ENCODE data around the gene HSF5. TPM values are rescaled to one million over a fixed set of nuclear protein-coding genes. Genes with fewer than 3 reads are reported as not detected.

HSF5 gene
- total and polyA plus RNA-seq, 2 donors (not counting 1 experiment from before 2014, with no cell fraction given) = 2.2 to 5.1 TPM

DNA sequence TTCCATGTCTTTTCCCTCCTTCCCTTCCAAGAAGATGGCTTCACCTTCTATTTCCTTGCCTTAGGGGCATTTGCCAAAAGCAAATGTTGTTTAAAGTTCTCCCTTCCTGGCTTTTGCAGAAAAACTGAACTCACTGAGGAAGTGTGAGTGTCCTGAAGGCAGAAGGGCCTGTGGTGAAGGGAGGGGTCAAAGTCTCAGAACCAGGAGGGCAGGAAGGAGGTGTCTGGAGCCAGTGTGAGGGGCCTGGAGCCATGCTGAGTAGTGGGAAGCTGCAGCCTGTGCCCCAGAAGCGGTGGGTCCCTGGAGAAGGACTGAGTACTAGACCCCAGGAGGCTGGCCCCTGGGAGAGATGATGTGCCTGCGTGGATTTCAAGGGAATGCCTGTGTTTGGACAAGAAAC is 112.4 kb downstream of the HSF5 start:
- WGBS (ENCODE audit: insufficient coverage) = 95% methylated on average over 2 of the region's 2 CpGs
- H3K27ac Mint-ChIP-seq = no peak overlapping the region

DNA sequence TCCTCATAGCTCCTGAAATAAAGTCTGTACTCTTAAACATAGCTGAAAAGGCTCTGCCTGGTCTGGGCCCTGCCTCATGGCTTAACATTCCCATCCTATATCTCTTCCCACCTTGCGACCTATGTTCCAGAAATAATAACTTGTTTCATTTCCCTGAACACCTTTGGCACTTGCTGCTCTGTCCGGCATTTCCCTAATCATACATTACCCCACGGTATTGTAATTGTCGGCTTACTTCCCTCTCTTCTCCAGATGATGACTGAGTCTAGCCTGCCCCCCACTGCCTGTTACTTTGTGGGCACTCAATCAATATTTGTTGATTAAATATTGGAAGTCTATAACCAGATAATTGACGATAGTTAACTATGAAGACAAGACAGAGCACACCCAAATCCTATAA is 113.0 kb downstream of the HSF5 start:
- H3K4me3 ChIP-seq (ENCODE audit: control extremely low read depth in 1 of 5, extremely low read depth in 1 of 5, insufficient read depth in 1 of 5, low read depth in 2 of 5, low read length in 4 of 5) = no peak overlapping the region
- 90% methylated on average over 2 of the region's 5 CpGs for WGBS (ENCODE audit: insufficient coverage)
- Mint-ChIP-seq H3K27me3 (no peaks in the 10 kb centered on the region), H3K4me1 (peaks cover 17% of the 10 kb centered on the region), H3K9me3 (ENCODE audit: insufficient read depth) (no peaks in the 10 kb centered on the region), H3K27ac (no peak overlapping the region), H3K4me3 (no peak overlapping the region)
- H2AFZ ChIP-seq (ENCODE audit: insufficient read depth, low read depth, low read length, poor library complexity, severe bottlenecking) = no peak overlapping the region
- H3K9me3 ChIP-seq (ENCODE audit: control extremely low read depth in 1 of 3, control insufficient read depth in 2 of 3, insufficient read depth in 1 of 3, low read length in 2 of 3) = no peaks in the 10 kb centered on the region
- POLR2A ChIA-PET = interaction anchor here (0.6 kb wide), 1 partner anchor 628 kb away, joined by 9 read pairs; no protein-coding TSS in a partner anchor
- H3K4me2 ChIP-seq (replicated peaks; ENCODE audit: low read depth, low read length, poor library complexity, severe bottlenecking) = no peak overlapping the region
- intact Hi-C loops (cut with micrococcal nuclease) = loop anchor here (1.0 kb wide), 1 partner anchor 58 kb away; no protein-coding TSS in a partner anchor
- ATAC-seq (ENCODE audit: low read depth) (no peak), DNase-seq (no peak)
- H3K4me1 ChIP-seq (ENCODE audit: control insufficient read depth in 2 of 2, insufficient read depth in 2 of 2, low read length in 2 of 2) = peaks cover 3 to 13% of the 10 kb centered on the region in 2 donors
- no peaks in the 10 kb centered on the region for H4K20me1 ChIP-seq (ENCODE audit: control insufficient read depth, insufficient read depth, low read length, poor library complexity, severe bottlenecking)
- H3K36me3 ChIP-seq (replicated peaks in 1 of 2; ENCODE audit: control extremely low read depth in 1 of 2, control insufficient read depth in 1 of 2, extremely low read depth in 1 of 2, insufficient read depth in 2 of 2, low read length in 1 of 2) = no peaks in the 10 kb centered on the region
- no peaks in the 10 kb centered on the region for H3K27me3 ChIP-seq (replicated peaks in 1 of 4; ENCODE audit: control extremely low read depth in 1 of 4, control insufficient read depth in 3 of 4, insufficient read depth in 4 of 4, low read length in 3 of 4)
- no peak for TF ChIP-seq EZH2 (IDR thresholded peaks at IDR 0.05; ENCODE audit: borderline replicate concordance, insufficient read depth, low read depth, low read length, poor library complexity, severe bottlenecking)
- TF ChIP-seq, protein P1, sequence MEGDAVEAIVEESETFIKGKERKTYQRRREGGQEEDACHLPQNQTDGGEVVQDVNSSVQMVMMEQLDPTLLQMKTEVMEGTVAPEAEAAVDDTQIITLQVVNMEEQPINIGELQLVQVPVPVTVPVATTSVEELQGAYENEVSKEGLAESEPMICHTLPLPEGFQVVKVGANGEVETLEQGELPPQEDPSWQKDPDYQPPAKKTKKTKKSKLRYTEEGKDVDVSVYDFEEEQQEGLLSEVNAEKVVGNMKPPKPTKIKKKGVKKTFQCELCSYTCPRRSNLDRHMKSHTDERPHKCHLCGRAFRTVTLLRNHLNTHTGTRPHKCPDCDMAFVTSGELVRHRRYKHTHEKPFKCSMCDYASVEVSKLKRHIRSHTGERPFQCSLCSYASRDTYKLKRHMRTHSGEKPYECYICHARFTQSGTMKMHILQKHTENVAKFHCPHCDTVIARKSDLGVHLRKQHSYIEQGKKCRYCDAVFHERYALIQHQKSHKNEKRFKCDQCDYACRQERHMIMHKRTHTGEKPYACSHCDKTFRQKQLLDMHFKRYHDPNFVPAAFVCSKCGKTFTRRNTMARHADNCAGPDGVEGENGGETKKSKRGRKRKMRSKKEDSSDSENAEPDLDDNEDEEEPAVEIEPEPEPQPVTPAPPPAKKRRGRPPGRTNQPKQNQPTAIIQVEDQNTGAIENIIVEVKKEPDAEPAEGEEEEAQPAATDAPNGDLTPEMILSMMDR (IDR thresholded peaks at IDR 0.05) = no peak
- no peak overlapping the region for H3K9ac ChIP-seq (ENCODE audit: low read length)
- CTCF ChIA-PET = interaction anchor here (9.3 kb wide), 1 partner anchor 58 kb away, joined by 65 read pairs; no protein-coding TSS in a partner anchor
- no peak overlapping the region for H3K27ac ChIP-seq (ENCODE audit: low read length in 2 of 2)
- no peaks in the 10 kb centered on the region for H3K79me2 ChIP-seq (ENCODE audit: control insufficient read depth, insufficient read depth, low read length)

More for the DNA sequence above, 112.4 kb downstream of the HSF5 start:
- Mint-ChIP-seq H3K27me3 (no peaks in the 10 kb centered on the region), H3K9me3 (ENCODE audit: insufficient read depth) (no peaks in the 10 kb centered on the region), H3K4me3 (no peak overlapping the region), H3K4me1 (peaks cover 12% of the 10 kb centered on the region)
- Histone ChIP-seq H3K4me2 (replicated peaks; ENCODE audit: low read depth, low read length, poor library complexity, severe bottlenecking) (no peak overlapping the region), H3K4me3 (ENCODE audit: control extremely low read depth in 1 of 5, extremely low read depth in 1 of 5, insufficient read depth in 1 of 5, low read depth in 2 of 5, low read length in 4 of 5) (no peak overlapping the region), H3K9me3 (ENCODE audit: control extremely low read depth in 1 of 3, control insufficient read depth in 2 of 3, insufficient read depth in 1 of 3, low read length in 2 of 3) (no peaks in the 10 kb centered on the region), H2AFZ (ENCODE audit: insufficient read depth, low read depth, low read length, poor library complexity, severe bottlenecking) (no peak overlapping the region), H3K27me3 (replicated peaks in 1 of 4; ENCODE audit: control extremely low read depth in 1 of 4, control insufficient read depth in 3 of 4, insufficient read depth in 4 of 4, low read length in 3 of 4) (no peaks in the 10 kb centered on the region), H3K79me2 (ENCODE audit: control insufficient read depth, insufficient read depth, low read length) (no peaks in the 10 kb centered on the region), H3K4me1 (ENCODE audit: control insufficient read depth in 2 of 2, insufficient read depth in 2 of 2, low read length in 2 of 2) (peaks cover 0 to 8% of the 10 kb centered on the region in 2 donors), H3K9ac (ENCODE audit: low read length) (no peak overlapping the region), H3K27ac (ENCODE audit: low read length in 2 of 2) (no peak overlapping the region), H3K36me3 (replicated peaks in 1 of 2; ENCODE audit: control extremely low read depth in 1 of 2, control insufficient read depth in 1 of 2, extremely low read depth in 1 of 2, insufficient read depth in 2 of 2, low read length in 1 of 2) (no peaks in the 10 kb centered on the region), H4K20me1 (ENCODE audit: control insufficient read depth, insufficient read depth, low read length, poor library complexity, severe bottlenecking) (no peaks in the 10 kb centered on the region)
- POLR2A ChIA-PET = interaction anchor here (1.4 kb wide), 1 partner anchor 58 kb away, joined by 3 read pairs; no protein-coding TSS in a partner anchor
- ATAC-seq (ENCODE audit: low read depth) (no peak), DNase-seq (no peak)
- intact Hi-C loops (cut with micrococcal nuclease) = loop anchor here (1.0 kb wide), 1 partner anchor 59 kb away; no protein-coding TSS in a partner anchor
- CTCF ChIA-PET = interaction anchor here (1.5 kb wide), 1 partner anchor 58 kb away, joined by 5 read pairs; no protein-coding TSS in a partner anchor
- TF ChIP-seq, protein P1 (IDR thresholded peaks at IDR 0.05) = no peak
- no peak for TF ChIP-seq EZH2 (IDR thresholded peaks at IDR 0.05; ENCODE audit: borderline replicate concordance, insufficient read depth, low read depth, low read length, poor library complexity, severe bottlenecking)
